Activated CD8-positive, alpha-beta T cell treated with anti-CD3 and anti-CD28 coated beads for 36 hours (primary cell): ENCODE results near the gene SKP2. TPM values are rescaled to one million over a fixed set of nuclear protein-coding genes. Genes with fewer than 3 reads are reported as not detected.

ENCODE experiments used
- microRNA-seq: library from miRNA; unstranded; fragments of <30 nt; microRNA quantifications from one replicate; pipeline ENCODE4 v1.2.0, GENCODE V29; 2022; ENCODE audit warnings: borderline microRNAs expressed, borderline replicate concordance
- total RNA-seq, 2 experiments: library from RNA; stranded (reverse); gene quantifications; one replicate each; pipeline ENCODE4 v1.2.3, GENCODE V29; 2021

SKP2 gene
- total RNA-seq, 2 experiments from 2014 or later, result 55.8 to 60.2 TPM

Small RNAs within 50 kb of the gene (microRNA-seq; reads per million reads assigned to microRNA genes)
- 8.8 reads per million, percentile 29 among the genes with 10 or more reads in this experiment for gene MIR580

Other genes with a start within 250 kb of the SKP2 start
- under 1 TPM; 0.43 to 0.56 TPM for gene CAPSL, start 213.5 kb upstream of the SKP2 start, total RNA-seq
- not detected for gene UGT3A1, start 160.7 kb upstream of the SKP2 start, total RNA-seq
- not detected for gene UGT3A2, start 85.2 kb upstream of the SKP2 start, total RNA-seq
- 10 to 100 TPM in 1 of 2 experiments, 1 to 10 TPM in 1; 9.9 to 10.8 TPM for gene LMBRD2, start 224 bp upstream of the SKP2 start, total RNA-seq
- gene NADK2, start 89.8 kb downstream of the SKP2 start, total RNA-seq, result 10 to 100 TPM; 22.7 to 25.2 TPM
- not detected for gene RANBP3L, start 149.8 kb downstream of the SKP2 start, total RNA-seq